Right kidney (tissue), 1 donor: ENCODE results near the gene CUL2.
"Not testable (repeated sequence)": the region's sequence is repeated elsewhere in the genome, so short reads cannot be mapped to it uniquely, and the experiment has no call there.

ENCODE experiments used
- DNase-seq: peaks from one replicate; pipeline ENCODE4 v3.0.0-alpha.2; 2016

The CUL2 gene

DNA sequence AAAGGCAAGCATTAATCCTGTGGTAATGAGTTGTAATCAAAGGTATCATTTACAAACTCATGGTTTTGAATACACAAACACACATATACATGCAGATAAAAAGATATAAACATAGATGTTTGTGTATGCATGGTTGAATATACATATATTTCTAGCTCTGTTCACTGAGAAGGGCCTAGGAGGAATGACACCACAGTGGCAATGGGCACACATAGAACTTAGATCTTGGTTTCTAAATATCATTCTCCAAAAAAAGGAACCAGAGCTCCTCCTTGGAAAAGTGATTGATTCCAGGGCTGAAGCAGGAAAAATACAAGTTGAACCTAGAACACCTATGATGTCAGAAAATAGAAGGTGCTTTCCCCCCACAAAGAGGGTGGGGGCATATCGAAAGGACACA, 6.9 kb downstream of the CUL2 start:
- no peak for DNase-seq

DNA sequence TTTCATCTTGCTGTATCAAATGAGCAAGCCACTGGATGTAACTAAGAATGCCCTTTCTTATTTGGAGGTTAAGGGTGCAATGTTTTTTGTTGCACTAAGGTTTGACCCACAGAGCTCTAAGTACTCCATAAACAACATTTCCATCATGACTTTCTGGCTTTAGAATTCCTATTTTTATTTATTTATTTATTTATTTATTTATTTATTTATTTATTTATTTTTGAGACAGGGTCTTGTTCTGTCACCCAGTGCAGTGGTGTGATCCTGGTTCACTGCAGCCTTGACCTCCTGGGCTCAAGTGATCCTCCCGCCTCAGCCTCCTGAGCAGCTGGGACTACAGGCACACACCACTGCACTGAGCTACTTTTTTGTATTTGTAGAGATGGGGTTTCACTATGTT, 9.9 kb downstream of the CUL2 start:
- DNase-seq, result not testable (repeated sequence)

DNA sequence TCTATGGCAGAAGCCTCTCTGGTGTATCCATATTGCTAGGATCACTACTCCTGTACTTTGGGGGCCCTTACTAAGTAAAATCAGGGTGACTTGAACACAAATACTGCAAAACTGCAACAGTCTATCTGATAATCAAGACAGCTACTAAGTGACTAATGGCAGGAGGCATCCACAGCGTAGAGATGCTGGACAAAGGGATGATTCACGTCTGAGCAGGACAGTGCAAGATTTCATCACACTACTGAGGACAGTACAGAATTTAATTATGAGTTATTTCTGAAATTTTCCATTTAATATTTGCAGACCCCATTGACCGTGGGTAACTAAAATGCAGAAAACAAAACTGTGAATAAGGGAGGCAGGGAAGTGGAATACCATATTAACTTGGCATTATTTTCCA, 10.4 kb downstream of the CUL2 start:
- no peak for DNase-seq

DNA sequence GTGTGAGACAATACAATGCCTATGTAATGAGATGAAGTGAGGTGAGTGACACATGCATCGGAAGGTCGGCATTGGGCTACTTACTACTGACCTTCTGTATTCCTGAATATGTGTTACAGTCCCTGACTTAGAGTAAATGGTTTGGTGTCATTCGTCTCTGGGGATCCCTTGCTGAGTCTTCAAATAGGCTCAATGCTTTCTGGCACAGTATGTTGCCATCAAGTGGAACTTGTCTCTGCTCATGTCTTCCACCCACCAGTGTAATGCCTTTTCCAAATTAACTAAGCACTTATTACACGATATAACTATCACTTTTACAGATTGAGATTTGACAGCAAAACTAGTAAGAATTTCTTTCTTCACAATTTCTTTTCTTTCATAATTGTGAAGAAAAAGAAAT, 10.9 kb downstream of the CUL2 start:
- DNase-seq, result no peak

DNA sequence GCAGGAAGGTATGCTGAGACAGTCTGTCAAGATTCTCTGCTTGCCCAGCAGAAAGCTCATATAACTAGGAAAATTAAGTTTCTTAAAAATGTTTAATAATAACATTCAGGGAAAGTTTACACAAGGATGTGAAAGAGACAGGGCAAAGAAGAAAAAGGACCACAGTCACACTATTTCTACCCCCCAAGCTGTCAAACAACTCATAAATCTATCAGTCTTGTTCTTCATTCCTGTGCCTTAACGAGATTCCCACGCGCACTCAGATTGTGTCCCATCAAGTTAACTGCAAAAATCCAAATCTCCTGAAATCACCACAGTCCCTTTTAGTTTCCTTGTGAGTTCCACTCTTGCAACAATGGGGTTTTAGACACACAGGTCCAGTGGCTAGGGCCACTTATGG, 14.9 kb downstream of the CUL2 start:
- DNase-seq, result no peak

DNA sequence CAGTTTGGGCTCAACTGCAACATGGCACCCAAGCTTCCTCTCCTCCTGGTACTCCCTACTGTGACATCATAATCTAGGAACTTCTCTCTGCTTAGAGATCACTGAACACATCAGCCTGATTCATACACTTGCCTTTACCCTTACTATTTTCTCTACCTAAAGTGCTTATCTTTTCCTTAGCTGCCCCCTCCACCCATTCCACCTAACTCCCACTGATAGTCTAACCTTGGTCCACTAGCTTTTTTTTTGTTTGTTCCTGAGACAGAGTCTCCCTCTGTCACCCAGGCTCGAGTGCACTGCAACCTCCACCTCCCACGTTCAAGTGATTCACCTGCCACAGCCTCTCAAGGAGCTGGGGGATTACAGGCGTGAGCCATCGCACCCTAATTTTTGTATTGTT, 15.9 kb downstream of the CUL2 start:
- DNase-seq, result no peak

DNA sequence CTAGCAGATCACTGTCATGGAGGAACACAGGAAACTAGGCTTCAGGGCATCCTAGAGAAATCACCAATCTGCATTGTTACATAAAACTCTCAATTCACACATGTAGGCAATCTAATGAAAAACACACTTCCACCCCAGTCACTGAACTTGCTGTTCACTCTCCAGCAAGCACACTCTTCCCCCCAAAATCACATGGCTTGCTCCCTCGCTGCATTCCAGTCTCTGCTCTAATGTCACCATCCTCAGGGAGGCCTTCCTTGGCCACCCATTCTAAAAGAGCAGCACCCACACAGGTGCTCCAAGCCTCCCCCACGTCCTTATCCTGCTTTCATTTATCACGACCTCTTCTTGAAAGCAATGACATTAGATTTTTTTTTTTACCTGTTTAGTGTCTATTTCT, 19.6 kb downstream of the CUL2 start:
- no peak for DNase-seq

DNA sequence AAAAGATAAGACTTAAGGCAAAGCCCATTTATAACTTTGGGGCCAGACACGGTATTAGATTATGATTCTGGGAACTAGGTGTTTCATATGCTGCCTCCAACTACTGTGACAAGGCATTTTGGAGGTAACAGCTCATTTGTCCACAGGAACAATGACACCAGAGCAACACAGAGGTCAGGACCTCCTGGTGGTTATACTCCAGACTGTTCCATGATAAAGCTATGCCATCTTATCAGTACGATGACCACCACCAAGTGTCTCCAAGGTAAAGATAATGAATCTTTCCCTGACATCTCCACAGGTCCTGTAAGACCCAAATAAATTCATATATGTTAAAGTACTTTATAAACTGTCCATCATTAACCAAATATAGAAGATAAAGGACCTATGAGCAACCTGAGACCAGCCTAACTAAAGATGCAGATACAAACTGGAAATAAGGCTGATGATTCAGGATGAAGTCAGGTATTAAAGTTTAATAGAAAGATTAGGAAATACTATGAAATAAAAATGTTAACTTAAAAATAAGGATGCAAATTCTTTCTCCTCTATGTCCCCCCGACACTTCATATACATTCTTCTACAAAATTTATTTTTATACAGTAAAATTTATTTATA, 26.2 kb downstream of the CUL2 start:
- DNase-seq, result no peak

DNA sequence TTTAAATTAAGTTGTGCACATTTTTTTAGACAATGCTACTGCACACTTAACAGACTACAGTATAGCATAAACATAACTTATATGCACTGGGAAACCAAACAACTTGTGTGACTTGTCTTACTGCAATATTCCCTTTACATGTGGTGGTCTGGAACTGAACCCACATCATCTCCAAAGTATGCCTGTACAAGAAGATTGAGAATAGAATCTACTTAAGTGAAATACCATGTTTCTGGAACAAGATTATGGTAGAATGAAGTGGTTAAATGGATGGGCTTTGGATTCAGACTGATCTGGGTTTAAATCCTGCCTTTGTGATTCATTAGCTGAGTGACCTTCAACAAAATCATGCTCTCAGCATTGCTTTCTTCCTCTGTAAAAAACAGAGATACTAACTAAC, 30.7 kb downstream of the CUL2 start:
- no peak for DNase-seq

DNA sequence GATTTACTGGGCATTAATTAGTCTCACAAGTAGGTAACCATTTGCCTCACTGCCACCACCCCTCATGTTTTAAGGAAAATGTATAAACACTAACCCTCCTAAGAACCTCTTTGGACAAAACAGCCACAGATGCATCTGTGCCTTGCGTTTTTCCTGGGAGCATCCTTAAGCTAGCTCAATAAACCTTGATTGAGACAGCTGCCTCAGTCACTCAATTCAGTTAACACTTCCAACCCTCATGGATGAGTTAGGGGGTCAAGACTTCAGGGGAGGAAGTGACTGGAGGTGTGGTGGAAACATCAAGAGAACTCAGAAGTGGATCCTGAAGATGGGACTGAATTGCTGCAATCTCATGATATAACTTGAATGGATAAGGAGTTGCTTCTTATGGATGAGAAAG, 31.5 kb downstream of the CUL2 start:
- no peak for DNase-seq

DNA sequence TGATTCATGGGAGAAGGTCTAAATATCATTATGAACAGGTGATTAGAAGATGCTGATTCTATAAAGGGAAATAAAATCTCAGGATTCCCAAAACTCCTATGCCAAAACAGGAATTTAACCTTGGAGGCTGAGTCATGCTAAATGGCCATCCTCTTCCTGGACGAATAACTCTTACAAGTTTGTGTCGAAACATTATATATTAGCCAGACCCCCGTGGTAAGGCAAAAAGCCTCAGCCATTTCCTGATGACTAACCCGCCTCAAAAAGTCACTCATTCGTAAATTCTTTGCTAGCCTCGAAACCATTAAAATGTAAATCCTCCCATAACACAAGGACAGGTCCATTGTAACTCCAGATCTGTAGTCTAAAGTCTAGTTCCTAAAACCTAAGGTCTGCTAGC, 32.0 kb downstream of the CUL2 start:
- DNase-seq, result no peak

DNA sequence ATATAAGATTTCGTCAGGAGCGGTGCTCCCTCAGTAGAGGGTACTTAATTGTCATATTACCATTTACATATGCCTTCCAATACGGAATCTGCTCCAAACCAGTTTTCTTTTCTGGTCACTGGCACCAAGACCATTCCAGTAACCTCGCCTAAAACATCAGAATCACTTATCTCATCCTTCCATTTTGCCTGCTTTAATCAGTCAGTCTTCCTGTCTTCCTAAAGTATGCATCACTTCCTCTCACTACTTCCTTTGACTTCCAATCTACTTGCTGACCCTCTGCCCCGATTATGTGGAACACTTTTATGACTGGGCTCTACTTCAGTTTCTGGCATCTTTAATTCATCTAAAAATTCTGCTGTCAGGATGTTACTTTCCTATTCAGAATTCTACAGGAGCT, 33.5 kb downstream of the CUL2 start:
- no peak for DNase-seq

DNA sequence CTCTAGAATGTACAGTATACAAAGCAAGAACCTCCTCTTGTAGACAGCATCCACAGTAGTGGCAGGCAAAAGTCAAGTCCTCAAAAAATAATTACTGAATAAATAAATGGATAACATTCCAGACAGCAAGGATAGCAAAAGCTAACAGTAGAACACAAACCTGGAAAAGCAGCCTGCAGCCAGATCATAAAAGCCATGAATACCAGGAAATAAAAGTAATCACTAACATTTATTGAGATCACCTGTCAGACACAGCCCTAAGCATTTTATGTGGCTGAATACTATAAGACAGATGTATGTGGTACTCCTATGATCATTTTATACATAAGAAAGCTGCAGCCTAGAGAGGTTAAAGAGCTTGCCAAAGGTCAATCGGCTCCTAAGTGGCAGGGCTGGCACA, 34.0 kb downstream of the CUL2 start:
- no peak for DNase-seq

DNA sequence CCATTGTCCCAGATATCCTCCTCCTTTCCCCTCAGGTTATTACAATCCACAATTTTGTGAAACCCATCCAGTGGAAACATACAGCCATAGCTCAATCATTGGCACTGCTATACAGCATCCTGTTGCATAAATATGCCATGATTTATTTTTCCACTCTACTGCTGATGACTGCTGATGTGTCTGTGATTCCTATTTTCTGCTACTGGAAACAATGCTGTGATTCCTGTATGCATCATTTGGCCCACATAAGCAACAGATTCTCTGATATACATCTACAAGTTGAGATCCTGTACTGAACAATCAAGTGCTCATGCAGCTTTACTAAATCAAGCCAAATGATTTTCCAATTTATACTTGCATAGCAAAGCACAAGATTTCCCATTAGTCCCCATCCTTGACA, 39.6 kb downstream of the CUL2 start:
- DNase-seq, result no peak

DNA sequence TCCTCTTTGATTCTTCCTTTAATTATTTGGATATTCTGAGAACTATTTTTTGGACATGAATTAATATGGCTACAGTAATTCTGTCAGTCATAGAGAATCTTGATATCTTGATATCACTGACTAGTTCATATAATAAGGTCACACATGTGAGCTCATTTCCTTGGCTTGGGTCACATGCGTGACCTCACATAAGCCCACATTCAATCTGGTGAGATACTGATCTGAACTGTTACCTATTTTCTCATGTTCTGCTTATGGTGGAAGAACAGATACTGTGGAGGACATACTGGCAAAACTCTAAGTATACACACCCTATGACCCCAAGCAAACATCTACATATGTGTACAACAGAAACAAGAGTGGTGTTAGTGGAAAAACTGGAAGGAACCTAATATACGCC, 44.1 kb downstream of the CUL2 start:
- no peak for DNase-seq

DNA sequence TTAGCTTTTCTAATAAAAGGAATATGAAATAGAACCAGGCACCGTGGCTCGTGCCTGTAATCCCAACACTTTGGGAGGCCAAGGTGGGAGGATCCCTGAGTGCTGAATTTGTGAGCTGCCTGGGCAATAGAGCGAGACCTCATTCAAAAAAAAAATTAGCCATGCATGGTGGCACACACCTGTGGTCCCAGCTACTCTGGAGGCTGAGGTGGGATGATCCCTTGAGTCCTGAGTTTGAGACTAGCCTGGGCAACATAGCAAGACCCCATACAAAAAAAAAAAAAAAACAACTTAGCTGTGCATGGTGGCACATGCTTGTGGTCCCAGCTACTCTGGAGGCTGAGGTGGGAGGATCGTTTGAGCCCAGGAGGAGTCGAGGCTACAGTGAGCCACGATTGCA, 44.9 kb downstream of the CUL2 start:
- DNase-seq, result not testable (repeated sequence)

DNA sequence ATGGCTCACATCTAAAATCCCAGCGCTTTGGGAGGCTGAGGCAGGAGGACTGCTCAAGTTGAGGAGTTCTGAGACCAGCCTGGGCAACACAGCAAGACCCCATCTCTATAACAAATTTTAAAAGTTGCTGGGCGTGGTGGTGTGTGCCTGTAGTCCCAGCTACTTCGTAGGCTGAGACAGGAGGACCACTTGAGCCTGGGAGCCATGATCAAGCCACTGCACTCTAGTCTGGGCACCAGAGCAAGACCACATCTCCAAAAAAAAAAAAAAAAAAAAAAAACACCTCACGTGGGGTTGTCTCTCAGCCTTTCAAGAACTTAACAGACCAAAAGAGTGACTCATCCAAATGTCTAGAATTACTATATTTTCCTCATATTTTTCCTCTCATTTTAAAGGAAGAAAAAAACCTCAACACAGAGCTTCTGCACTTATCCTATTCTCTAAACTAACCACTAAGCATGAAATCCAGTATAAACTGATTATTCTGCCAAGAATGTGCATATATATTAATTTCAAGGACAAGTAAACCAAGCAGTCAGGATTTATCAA, 46.3 kb downstream of the CUL2 start:
- DNase-seq, result no peak

DNA sequence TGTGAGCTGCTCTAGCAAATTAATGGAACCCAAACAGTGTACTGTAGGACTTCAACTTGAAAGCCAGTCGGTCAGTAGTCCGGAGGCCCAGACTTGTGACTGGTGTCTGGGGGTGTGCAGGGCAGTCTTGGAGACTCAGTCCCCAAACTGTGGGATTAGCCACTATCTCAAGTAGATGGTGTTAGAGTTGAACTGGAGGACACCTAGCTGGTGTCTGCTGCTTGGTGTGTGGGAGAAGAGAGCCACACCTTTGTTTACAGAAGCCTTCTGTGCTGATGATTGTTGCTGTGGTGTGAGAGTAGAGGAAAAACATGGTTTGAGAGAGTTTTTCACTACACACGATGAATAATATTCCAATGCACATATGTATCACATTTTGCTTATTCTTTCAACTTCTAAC, 47.4 kb downstream of the CUL2 start:
- DNase-seq, result no peak

DNA sequence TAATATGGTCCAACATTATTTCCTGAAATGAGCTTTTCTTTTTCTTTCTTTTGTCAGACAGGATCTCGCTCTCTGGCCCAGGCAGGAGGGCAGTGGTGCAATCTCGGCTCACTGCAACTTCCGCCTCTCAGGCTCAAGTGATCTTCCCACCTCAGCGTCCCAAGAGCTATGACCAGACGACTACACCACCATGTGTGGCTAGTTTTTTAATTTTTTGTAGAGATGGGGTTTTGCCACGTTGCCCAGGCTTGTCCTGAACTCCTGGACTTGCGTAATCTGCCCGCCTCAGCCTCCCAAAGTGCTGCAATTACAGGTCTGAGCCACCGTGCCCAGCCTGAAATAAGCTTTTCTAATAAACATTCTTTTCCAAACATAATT, 48.6 kb downstream of the CUL2 start:
- DNase-seq, result no peak

DNA sequence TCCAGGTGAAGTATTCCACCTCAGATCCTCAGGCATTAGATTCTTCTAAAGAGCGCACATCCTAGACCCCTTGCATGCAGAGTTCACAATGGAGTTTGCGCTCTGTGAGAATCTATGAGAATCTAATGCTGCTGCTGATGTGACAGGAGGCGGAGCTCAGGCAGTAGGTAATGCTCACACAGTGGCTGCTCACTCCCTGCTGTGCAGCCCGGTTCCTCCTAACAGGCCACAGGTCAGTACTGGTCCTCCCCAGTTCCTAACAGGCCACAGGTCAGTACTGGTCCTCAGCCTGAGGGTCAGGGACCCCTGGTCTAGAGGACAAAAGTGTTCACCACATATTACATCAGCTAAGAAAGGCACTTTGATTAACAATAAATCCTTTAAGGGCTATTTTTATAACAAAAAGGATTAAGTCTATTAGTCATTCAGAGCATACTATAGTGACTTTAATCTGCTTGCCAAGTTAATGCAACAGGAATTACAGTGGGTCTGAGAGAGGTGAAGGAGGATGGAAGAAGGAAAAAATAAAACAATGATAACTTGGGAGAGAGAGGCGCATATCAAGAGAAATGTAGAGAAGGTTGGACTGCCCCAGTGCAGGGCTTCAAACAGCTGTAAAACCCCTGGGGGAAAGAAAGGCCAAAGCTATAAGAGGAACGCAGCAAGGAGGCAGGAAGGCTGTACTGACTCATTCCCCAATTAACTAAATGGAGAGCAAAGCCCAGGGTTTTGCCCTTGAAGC, 49.2 kb downstream of the CUL2 start:
- DNase-seq, result no peak

DNA sequence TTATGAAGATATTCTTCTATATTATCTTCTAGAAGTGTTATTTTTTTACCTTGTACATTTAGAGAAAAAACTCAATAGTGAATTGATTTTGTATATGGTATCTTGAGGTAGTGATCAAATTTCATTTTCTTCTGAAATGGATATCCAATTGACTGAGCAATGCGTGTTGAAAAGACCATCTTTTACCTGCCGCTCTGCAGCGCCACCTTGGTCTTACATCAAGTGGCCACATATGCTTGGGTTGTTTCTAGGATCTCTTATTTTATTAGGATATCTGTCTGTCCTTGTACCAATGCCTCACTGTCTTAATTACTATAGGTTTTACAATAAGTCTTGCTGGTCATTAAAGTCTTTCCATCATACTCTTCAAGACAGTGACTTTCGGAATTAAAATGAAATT, 53.0 kb downstream of the CUL2 start:
- no peak for DNase-seq

DNA sequence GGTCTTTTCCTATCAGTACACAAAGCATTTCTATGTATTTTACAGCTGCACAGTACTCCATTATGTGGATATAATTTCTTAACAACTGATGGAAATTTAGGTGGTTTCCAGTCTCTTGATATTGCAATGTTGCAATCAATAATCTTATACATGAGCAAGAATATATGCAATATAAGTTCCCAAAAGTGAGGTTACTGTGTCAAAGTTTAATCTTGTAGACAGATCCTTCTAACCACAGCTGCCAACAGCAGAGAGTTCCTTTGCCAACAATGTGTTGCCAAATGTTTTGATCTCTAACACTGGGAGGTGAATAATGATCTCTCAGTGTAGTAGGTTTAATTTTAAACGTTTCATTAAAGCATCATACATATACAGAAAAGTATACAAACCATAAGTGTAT, 54.5 kb downstream of the CUL2 start:
- DNase-seq, result no peak

DNA sequence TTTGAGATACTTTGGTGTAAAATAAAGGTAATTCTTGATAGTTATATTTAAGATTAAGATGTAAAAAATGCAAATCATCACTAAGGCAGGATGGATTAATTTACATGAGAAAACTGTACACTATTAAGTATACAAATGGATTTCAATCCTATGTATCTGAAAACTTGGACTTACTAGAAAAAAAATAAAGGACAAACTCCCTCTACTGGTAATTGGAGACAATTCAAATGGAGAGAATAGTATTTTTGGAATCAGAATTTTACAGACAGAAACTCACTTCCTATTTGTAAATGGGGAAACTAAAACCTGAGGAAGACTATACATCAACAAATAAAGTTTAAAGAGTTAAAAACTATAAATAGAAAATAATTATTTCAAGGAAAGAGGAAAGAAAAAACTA, 62.6 kb downstream of the CUL2 start:
- DNase-seq, result no peak

DNA sequence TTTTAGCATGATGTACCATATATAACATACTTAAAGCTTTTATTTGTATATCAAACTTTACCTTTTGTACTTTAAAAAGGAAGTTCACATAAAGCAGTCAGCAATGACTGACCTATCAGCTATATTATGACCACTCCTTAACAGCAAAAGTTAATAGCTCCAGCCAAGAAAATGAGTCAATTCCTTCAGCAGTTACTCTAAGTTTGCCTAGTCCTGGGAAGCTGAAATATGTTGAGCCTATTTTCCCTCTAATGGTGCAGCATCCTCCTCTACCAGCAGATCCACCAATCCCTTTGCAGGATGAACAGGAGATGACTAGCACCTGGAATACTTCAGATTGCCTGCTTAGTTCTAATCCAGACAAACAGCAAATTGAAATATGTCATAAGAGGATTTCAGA, 64.2 kb downstream of the CUL2 start:
- no peak for DNase-seq
